ENCODE data around the gene ANKS1A.

ANKS1A gene

GRCh38 chr6:35139470-35139869, 250.4 kb downstream of the ANKS1A start:
- no peak overlapping the region for H3K4me3 ChIP-seq (ENCODE audit: low read depth, low read length)
- DNase-seq (ENCODE audit: low read depth) = no peak
- no peak for TF ChIP-seq CTCF (IDR thresholded peaks at IDR 0.05; ENCODE audit: insufficient read depth, low read depth, low read length, missing control alignments)

- no peak overlapping the region for H3K4me3 ChIP-seq (ENCODE audit: low read depth, low read length)
- peak; percentile 76 for DNase-seq (ENCODE audit: low read depth)
- peak; percentile 79 for TF ChIP-seq CTCF (IDR thresholded peaks at IDR 0.05; ENCODE audit: insufficient read depth, low read depth, low read length, missing control alignments)
Observed at GRCh38 chr6:35139924-35140638, 251.0 kb downstream of the ANKS1A start.

GRCh38 chr6:35140639-35141006, 251.6 kb downstream of the ANKS1A start:
- no peak overlapping the region; the same call in 1 of the 2 replicates for H3K4me3 ChIP-seq (ENCODE audit: low read depth, low read length)
- no peak for TF ChIP-seq CTCF (IDR thresholded peaks at IDR 0.05; ENCODE audit: insufficient read depth, low read depth, low read length, missing control alignments)
- no peak for DNase-seq (ENCODE audit: low read depth)
